GM12892 (cell line): Measurements from ENCODE around the gene TMEM121.

Source experiments
- POLR2A ChIP-seq: IDR thresholded peaks from 2 replicates; pipeline ENCODE4 v1.6.1; 2011; ENCODE audit warnings: low read depth, low read length, control low read depth
- POLR2AphosphoS5 ChIP-seq: IDR thresholded peaks from 2 replicates; pipeline ENCODE4 v1.6.1; 2011; ENCODE audit warnings: low read depth, low read length, control low read depth
- TAF1 ChIP-seq: IDR thresholded peaks from 2 replicates; pipeline ENCODE4 v1.6.1; 2011; ENCODE audit warnings: low read depth, mild to moderate bottlenecking, control low read depth, low read length, borderline replicate concordance

- no peak for TF ChIP-seq TAF1
- TF ChIP-seq POLR2A: no peak
- TF ChIP-seq POLR2AphosphoS5: no peak
Measured at GRCh38 chr14:105527381-105527825, 1.0 kb downstream of the TMEM121 start.
